Measurements from ENCODE around the gene CPEB2. TPM values are rescaled to one million over a fixed set of nuclear protein-coding genes. Genes with fewer than 3 reads are reported as not detected.

CPEB2 gene
- total and polyA plus RNA-seq, 10 donors, result 3.2 to 21.8 (median 15.4) TPM

GRCh38 chr4:15068298-15068697, 66.0 kb downstream of the CPEB2 start:
- intact Hi-C loops (cut with DNase I; ENCODE audit: low total_unique reads), result no loop called here
- Histone ChIP-seq H3K27ac (no peak overlapping the region), H3K27me3 (replicated peaks in 1 of 7) (no peaks in the 10 kb centered on the region), H3K4me1 (no peaks in the 10 kb centered on the region), H3K4me3 (no peak overlapping the region), H3K36me3 (peaks cover 0 to 59% (median 19%) of the 10 kb centered on the region in 6 donors), H3K9me3 (peaks cover 0 to 3% (median 0%) of the 10 kb centered on the region in 8 donors)
- TF ChIP-seq CTCF (IDR thresholded peaks at IDR 0.05 in 8 of 11, conservative IDR thresholded peaks at IDR 0.05 in 3 of 11), result no peak
- no peak for TF ChIP-seq POLR2A (IDR thresholded peaks at IDR 0.05)
- TF ChIP-seq POLR2AphosphoS5 (IDR thresholded peaks at IDR 0.05), result no peak
- 94 to 100% (median 97%) methylated on average over 1 of the region's 1 CpG for WGBS, 5 donors
- DNase-seq, result no peak

- no peak overlapping the region for H3K27ac ChIP-seq
- TF ChIP-seq CTCF (IDR thresholded peaks at IDR 0.05 in 8 of 11, conservative IDR thresholded peaks at IDR 0.05 in 3 of 11) (no peak), POLR2A (IDR thresholded peaks at IDR 0.05) (no peak), POLR2AphosphoS5 (IDR thresholded peaks at IDR 0.05) (no peak)
- H3K27me3 ChIP-seq (replicated peaks in 1 of 7), result no peaks in the 10 kb centered on the region
- H3K4me1 ChIP-seq, result peaks cover 0 to 18% (median 0%) of the 10 kb centered on the region in 6 donors
- intact Hi-C loops (cut with DNase I; ENCODE audit: low total_unique reads), result no loop called here
- no peak overlapping the region for H3K4me3 ChIP-seq
- no peak for DNase-seq
- peaks cover 0 to 42% (median 31%) of the 10 kb centered on the region in 8 donors for H3K9me3 ChIP-seq
- H3K36me3 ChIP-seq, result peaks cover 0 to 2% (median 0%) of the 10 kb centered on the region in 6 donors
Observed at GRCh38 chr4:15075875-15076274, 73.6 kb downstream of the CPEB2 start.

GRCh38 chr4:15077969-15078368, 75.7 kb downstream of the CPEB2 start:
- H3K36me3 ChIP-seq, result no peaks in the 10 kb centered on the region
- no peak for DNase-seq
- peak overlapping the region in 7 of 8 donors; percentile 15 to 82 (median 69) for H3K27ac ChIP-seq
- H3K27me3 ChIP-seq (replicated peaks in 1 of 7), result no peaks in the 10 kb centered on the region
- peak overlapping the region in 1 of 8 donors; percentile 14 for H3K4me3 ChIP-seq
- no peak for TF ChIP-seq CTCF (IDR thresholded peaks at IDR 0.05 in 8 of 11, conservative IDR thresholded peaks at IDR 0.05 in 3 of 11)
- no peak for TF ChIP-seq POLR2A (IDR thresholded peaks at IDR 0.05)
- no peak for TF ChIP-seq POLR2AphosphoS5 (IDR thresholded peaks at IDR 0.05)
- H3K9me3 ChIP-seq, result peaks cover 0 to 42% (median 31%) of the 10 kb centered on the region in 8 donors
- intact Hi-C loops (cut with DNase I; ENCODE audit: low total_unique reads), result no loop called here
- WGBS, 5 donors, result 51 to 83% (median 64%) methylated on average over 2 of the region's 2 CpGs
- H3K4me1 ChIP-seq, result peaks cover 0 to 18% (median 0%) of the 10 kb centered on the region in 6 donors

- WGBS, 5 donors, result 54 to 75% (median 68%) methylated on average over 8 of the region's 8 CpGs
- intact Hi-C loops (cut with DNase I; ENCODE audit: low total_unique reads), result no loop called here
- no peak for DNase-seq
- peaks cover 0 to 36% (median 30%) of the 10 kb centered on the region in 8 donors for H3K9me3 ChIP-seq
- H3K4me3 ChIP-seq, result peak overlapping the region in 1 of 8 donors; percentile 14
- H3K27me3 ChIP-seq (replicated peaks in 1 of 7), result no peaks in the 10 kb centered on the region
- peak overlapping the region in 6 of 8 donors; percentile 15 to 82 (median 73) for H3K27ac ChIP-seq
- no peak for TF ChIP-seq CTCF (IDR thresholded peaks at IDR 0.05 in 8 of 11, conservative IDR thresholded peaks at IDR 0.05 in 3 of 11)
- peaks cover 0 to 18% (median 0%) of the 10 kb centered on the region in 6 donors for H3K4me1 ChIP-seq
- H3K36me3 ChIP-seq, result no peaks in the 10 kb centered on the region
Observed at GRCh38 chr4:15078682-15079642, 76.7 kb downstream of the CPEB2 start.
